ENCODE measurements around the gene TMPRSS4.
A peak's percentile ranks its signal among the peaks of the same experiment; 100 is the strongest.

TMPRSS4 gene

DNA sequence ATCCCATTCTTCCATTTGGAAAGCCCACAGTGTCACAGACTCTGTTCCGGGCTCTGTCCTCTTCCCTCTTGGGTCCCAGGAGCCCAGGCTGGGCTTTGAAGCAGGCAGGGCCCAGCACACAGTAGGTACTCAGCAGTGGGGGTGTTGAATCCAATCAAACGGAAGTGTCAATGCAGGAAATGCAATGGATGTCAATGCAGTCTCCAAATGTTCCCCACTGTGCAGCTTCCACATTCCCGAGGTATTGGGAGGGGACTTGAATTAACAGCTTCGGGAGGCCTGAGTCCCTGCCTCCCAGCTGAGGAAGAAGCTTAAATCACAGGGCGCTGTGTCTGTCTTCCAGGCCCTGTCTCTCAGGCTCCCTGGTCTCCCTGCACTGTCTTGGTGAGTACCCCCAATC lies 31.6 kb downstream of the TMPRSS4 start:
- TF ChIP-seq MYC (IDR thresholded peaks at IDR 0.05; ENCODE audit: low read depth, low read length) (no peak), POLR2A (IDR thresholded peaks at IDR 0.05; ENCODE audit: extremely low read depth, insufficient read length) (no peak)
- TF ChIP-seq, protein P1, sequence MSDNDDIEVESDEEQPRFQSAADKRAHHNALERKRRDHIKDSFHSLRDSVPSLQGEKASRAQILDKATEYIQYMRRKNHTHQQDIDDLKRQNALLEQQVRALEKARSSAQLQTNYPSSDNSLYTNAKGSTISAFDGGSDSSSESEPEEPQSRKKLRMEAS (IDR thresholded peaks at IDR 0.05; ENCODE audit: low read depth, low read length) = no peak
- TF ChIP-seq, protein P2, sequence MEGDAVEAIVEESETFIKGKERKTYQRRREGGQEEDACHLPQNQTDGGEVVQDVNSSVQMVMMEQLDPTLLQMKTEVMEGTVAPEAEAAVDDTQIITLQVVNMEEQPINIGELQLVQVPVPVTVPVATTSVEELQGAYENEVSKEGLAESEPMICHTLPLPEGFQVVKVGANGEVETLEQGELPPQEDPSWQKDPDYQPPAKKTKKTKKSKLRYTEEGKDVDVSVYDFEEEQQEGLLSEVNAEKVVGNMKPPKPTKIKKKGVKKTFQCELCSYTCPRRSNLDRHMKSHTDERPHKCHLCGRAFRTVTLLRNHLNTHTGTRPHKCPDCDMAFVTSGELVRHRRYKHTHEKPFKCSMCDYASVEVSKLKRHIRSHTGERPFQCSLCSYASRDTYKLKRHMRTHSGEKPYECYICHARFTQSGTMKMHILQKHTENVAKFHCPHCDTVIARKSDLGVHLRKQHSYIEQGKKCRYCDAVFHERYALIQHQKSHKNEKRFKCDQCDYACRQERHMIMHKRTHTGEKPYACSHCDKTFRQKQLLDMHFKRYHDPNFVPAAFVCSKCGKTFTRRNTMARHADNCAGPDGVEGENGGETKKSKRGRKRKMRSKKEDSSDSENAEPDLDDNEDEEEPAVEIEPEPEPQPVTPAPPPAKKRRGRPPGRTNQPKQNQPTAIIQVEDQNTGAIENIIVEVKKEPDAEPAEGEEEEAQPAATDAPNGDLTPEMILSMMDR (IDR thresholded peaks at IDR 0.05; ENCODE audit: low read depth, low read length) = no peak
- no peak for DNase-seq (ENCODE audit: low read depth)
- H3K4me3 ChIP-seq (ENCODE audit: low read depth, low read length) = no peak overlapping the region

DNA sequence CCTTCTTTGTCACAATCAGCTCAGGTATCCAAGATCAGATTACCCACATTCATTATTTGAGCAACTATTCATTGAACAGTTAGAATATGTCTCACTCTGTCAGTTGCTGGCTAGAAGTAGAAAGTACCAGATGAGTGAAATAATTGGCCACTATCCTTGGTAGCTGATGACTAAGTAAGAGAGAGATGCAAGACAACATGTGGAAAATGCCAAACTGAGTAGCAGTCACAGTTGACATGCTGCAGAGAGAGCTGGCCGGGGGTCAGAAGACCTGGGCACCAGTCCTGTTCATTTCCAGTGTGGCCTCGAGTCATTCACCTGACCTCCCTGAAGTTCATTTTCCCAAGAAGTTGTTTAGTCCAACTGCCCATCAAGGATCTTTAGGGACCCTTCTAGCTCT lies 32.4 kb downstream of the TMPRSS4 start:
- H3K4me3 ChIP-seq (ENCODE audit: low read depth, low read length) = no peak overlapping the region
- TF ChIP-seq POLR2A (IDR thresholded peaks at IDR 0.05; ENCODE audit: extremely low read depth, insufficient read length) = no peak
- DNase-seq (ENCODE audit: low read depth) = no peak

DNA sequence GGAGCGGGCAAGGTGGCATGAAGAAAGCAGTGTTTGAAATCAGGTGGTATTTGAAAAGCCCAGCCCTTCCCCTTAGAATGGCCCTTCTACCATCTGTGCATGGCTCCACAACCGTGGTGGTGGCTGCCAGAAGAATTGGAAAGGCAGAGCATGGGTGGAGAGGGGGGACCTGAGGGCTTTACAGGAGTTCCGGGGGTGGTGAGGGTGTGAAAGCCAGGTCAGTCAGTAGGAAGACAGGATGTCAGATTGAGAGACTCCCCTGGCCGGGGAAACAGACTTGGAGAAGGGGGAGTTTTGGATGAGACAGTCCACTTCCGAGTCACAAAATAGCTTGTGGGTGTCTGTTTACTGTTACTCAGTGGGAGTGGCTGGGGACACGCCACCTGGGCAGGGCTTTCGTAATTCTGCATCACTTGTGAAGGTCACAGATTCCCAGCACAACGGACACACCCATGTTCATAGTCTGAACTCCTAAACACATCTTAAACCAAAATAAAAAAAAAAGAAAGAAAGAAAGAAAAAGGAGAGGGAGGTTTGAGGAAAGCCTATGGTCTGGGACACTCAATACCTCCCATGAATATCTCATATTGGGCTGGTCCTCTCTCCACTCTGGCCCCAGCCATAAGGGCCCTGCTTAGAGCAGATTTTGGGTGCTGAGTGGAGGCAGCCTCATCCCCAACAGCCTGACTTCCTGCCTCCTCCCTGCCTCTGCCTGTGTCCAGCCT lies 34.3 kb downstream of the TMPRSS4 start:
- no peak overlapping the region for H3K4me3 ChIP-seq (ENCODE audit: low read depth, low read length)
- TF ChIP-seq MYC (IDR thresholded peaks at IDR 0.05; ENCODE audit: low read depth, low read length) (no peak), POLR2A (IDR thresholded peaks at IDR 0.05; ENCODE audit: extremely low read depth, insufficient read length) (no peak)
- TF ChIP-seq, protein P1 (IDR thresholded peaks at IDR 0.05; ENCODE audit: low read depth, low read length) = no peak
- TF ChIP-seq, protein P2 (IDR thresholded peaks at IDR 0.05; ENCODE audit: low read depth, low read length) = no peak
- DNase-seq (ENCODE audit: low read depth) = no peak

DNA sequence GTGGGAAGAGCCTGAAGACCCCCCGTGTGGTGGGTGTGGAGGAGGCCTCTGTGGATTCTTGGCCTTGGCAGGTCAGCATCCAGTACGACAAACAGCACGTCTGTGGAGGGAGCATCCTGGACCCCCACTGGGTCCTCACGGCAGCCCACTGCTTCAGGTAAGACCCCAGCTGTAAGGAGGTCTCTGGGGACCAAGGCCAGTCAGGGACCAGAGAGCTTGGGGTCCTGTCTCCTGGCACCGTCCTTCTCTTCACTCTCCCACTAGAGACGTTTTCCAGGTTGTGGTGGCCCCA lies 34.8 kb downstream of the TMPRSS4 start:
- H3K4me3 ChIP-seq (ENCODE audit: low read depth, low read length) = no peak overlapping the region
- TF ChIP-seq, protein P2 (IDR thresholded peaks at IDR 0.05; ENCODE audit: low read depth, low read length) = no peak
- TF ChIP-seq POLR2A (IDR thresholded peaks at IDR 0.05; ENCODE audit: extremely low read depth, insufficient read length) = no peak
- no peak for TF ChIP-seq MYC (IDR thresholded peaks at IDR 0.05; ENCODE audit: low read depth, low read length)
- TF ChIP-seq, protein P1 (IDR thresholded peaks at IDR 0.05; ENCODE audit: low read depth, low read length) = no peak
- no peak for DNase-seq (ENCODE audit: low read depth)

DNA sequence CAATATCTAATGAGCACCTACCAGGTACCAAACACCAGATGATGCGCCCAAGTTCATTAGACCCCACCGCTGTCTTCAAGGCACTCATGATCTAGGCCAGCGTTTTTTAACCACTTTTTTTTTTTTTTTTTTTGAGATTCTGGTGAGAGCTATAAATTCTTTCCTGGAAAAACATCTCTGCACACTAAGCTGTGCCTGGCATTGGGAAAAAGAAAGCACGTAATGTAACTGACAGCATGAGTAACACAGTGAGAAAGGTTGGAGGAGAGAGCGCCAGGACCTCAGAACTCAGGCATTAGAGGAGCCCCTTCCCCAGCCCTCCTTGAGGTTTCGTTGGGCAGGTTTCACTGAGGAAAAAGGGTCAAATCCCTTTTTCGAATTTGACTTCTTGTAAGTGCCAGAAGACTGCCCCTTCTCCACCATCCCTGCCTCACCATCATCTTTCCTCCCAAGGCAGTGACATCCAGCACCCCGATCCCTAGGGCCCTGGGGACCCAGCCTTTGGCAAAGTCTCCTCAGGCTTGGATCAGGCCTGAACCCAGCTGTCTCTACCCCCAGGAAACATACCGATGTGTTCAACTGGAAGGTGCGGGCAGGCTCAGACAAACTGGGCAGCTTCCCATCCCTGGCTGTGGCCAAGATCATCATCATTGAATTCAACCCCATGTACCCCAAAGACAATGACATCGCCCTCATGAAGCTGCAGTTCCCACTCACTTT lies 36.0 kb downstream of the TMPRSS4 start:
- DNase-seq (ENCODE audit: low read depth) = no peak
- no peak overlapping the region for H3K4me3 ChIP-seq (ENCODE audit: low read depth, low read length)
- TF ChIP-seq MYC (IDR thresholded peaks at IDR 0.05; ENCODE audit: low read depth, low read length) (no peak), POLR2A (IDR thresholded peaks at IDR 0.05; ENCODE audit: extremely low read depth, insufficient read length) (no peak)
- TF ChIP-seq, protein P1 (IDR thresholded peaks at IDR 0.05; ENCODE audit: low read depth, low read length) = no peak
- TF ChIP-seq, protein P2 (IDR thresholded peaks at IDR 0.05; ENCODE audit: low read depth, low read length) = no peak

DNA sequence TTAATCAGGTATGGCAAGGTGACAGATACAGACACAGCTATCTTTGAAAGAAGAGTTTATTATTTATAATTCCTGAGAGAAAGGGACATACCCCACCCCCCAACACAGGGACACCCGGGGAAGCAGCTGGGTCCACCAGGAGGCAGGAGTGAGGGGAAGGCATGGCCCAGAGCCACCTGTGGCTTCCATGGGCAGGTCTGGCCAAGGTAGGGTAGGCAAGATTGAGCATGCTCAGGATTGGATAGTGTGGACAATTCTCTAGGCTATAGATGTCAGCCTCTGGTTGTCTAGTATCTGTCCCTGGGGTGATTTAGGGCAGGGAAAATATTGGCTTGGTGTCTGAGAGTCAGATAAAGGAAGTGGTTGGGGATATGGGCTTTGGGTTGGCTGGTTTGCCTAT lies 37.4 kb downstream of the TMPRSS4 start:
- H3K4me3 ChIP-seq (ENCODE audit: low read depth, low read length) = no peak overlapping the region
- TF ChIP-seq, protein P2 (IDR thresholded peaks at IDR 0.05; ENCODE audit: low read depth, low read length) = no peak
- no peak for TF ChIP-seq MYC (IDR thresholded peaks at IDR 0.05; ENCODE audit: low read depth, low read length)
- TF ChIP-seq POLR2A (IDR thresholded peaks at IDR 0.05; ENCODE audit: extremely low read depth, insufficient read length) = no peak
- TF ChIP-seq, protein P1 (IDR thresholded peaks at IDR 0.05; ENCODE audit: low read depth, low read length) = no peak
- peak; percentile 29 for DNase-seq (ENCODE audit: low read depth)
